ENCODE results near the gene CCDC148.
"Not testable (repeated sequence)": the region's sequence is repeated elsewhere in the genome, so short reads cannot be mapped to it uniquely, and the experiment has no call there.

Gene CCDC148

GRCh38 chr2:158273791-158274190 lies 182.8 kb downstream of the CCDC148 start:
- no peak for DNase-seq

- no peak for DNase-seq
Measured at GRCh38 chr2:158270536-158270935, 186.0 kb downstream of the CCDC148 start.

DNA sequence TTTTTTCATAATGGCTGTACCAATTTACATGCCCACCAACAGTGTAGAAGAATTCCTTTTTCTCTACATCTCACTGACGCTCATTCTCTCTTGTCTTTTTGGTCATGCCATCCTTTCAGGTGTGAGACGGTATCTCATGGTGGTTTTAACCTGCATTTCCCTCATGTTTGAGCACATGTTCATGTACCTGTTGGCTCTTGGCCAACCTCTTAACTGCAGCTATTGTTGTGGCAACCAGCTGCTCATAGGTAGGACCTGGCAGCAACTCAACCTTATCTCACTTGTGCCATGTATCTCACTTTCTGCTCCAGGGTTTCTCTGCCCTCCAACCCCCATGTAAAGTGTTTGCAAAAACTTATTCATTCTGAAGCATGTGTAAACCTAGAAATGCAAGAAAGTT lies 187.4 kb downstream of the CCDC148 start:
- no peak for DNase-seq

- DNase-seq, result peak; percentile 53
Measured at GRCh38 chr2:158266111-158266510, 190.4 kb downstream of the CCDC148 start.

- no peak for DNase-seq
Measured at GRCh38 chr2:158255257-158255656, 201.3 kb downstream of the CCDC148 start.

- DNase-seq, result no peak
Measured at GRCh38 chr2:158253170-158253569, 203.4 kb downstream of the CCDC148 start.

DNA sequence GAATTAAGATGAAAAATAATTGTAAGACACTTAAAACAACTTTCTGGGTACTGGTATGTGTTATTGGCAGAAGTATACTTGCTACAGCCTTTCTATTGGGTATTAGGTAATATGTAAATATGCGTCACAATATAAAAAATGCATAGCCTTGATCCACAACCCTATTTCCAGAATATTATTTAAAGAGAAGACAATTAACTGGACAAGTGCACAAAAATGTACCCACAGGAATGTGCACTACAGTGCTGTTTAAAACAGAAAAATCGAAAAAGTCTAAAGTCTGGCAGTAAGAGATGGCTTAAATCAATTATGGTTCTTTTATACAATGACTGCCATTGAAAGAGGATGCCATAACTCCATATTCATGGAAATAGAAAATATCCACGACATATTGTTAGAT lies 205.2 kb downstream of the CCDC148 start:
- DNase-seq, result no peak

DNA sequence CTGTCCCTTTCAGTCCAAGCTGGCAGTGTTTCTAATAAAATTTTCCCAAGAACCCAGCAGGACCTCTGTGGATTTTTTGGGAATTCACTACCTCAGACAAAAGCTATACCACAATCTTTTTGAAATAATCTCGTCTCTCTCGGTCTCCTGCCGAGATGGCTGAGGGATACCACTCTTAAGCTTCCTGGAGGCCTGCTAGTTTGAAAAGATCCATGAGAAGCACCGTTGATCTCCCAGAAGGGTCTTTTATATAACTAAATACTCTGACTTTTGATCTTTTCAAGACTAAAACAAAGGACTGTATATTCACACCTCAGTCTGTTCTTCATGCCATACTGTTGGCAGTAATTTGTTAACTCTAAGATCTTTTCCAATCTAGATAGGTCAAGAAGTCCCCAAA lies 213.2 kb downstream of the CCDC148 start:
- no peak for DNase-seq

- DNase-seq, result no peak
Measured at GRCh38 chr2:158242280-158242679, 214.3 kb downstream of the CCDC148 start.

- DNase-seq, result no peak
Measured at GRCh38 chr2:158240975-158241374, 215.6 kb downstream of the CCDC148 start.

DNA sequence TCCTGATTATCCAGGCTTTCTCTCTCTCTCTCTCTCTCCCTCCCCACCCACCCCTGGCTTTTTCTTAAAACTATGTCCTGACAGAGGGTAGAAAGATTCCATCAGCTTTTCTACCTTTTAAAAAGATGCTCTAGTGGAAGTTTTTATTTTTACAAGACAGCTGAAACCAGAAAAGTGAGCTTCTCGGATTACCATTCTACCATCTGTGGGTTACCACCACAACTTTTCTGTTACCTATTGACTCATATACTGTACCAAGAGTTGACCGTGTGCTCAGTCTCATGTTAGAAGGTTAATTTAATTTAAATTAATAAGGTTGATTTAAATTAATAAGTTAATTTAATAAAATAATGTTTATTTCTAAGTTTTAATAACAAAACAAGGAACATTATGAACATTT lies 217.3 kb downstream of the CCDC148 start:
- DNase-seq, result peak; percentile 70

GRCh38 chr2:158234497-158234896 lies 222.1 kb downstream of the CCDC148 start:
- DNase-seq, result no peak

DNA sequence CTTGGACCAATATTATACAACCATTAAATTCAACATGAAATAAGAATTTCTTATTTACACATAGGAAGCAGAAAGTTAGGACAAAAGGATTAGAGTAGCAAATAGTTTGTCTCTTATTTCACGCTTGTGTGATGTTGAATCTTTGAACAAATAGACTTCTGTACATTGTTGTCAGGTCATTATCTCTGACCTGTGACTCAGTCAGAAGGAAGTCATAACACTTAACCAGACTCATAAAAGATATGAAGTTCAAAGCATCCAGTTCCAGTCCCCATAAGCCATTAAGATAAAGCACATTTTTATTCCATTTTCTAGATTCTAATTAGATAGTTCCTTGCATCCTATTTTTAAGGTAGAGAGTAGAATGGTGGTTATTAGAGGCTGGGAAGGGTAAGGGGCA lies 224.1 kb downstream of the CCDC148 start:
- no peak for DNase-seq

DNA sequence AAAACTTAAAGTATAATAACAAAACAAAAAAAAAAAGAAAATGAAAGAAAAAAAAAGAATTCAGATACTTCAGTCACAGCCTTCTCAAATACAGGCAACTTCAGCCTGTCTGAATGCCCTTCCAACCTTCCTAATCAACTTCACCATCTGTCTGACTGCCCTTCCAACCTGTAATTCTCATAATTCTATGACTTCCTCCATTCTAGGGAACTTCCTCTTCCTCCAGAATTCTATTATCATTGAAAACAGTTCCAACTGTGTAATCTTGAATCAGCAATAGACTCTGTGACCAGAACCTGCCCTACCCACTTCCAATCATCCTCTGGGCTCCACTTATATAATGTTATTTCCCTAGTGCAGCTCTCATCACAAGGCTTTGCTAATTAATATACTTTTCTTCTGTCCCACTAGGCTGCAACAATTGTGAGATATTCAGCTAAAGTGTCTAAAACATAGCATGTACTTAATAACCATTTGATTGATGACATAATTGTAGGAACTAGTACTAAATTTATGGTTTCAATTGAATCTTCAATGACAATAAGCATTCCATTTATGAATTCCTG lies 227.5 kb downstream of the CCDC148 start:
- no peak for DNase-seq

- DNase-seq, result not testable (repeated sequence)
Measured at GRCh38 chr2:158223066-158223465, 233.5 kb downstream of the CCDC148 start.

GRCh38 chr2:158221063-158222020 lies 235.2 kb downstream of the CCDC148 start:
- no peak for DNase-seq

DNA sequence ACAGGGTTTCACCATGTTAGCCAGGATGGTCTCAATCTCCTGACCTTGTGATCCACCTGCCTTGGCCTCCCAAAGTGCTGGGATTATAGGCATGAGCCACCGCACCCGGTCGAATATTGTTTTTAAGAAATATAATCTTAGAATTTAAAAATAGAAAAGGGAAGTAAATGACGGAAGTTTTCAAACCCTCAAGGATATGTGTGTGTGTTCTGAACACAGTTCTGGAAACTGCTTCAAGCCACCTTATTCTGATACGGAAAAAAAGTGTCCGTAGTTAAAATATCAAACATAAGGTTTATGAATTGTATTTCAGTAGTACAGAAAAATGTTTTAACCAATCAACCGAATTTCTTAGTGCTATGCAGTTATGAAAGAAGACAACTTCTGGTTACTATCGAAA lies 239.0 kb downstream of the CCDC148 start:
- no peak for DNase-seq

GRCh38 chr2:158214431-158214830 lies 242.1 kb downstream of the CCDC148 start:
- DNase-seq, result peak; percentile 38

GRCh38 chr2:158213773-158214172 lies 242.8 kb downstream of the CCDC148 start:
- no peak for DNase-seq

DNA sequence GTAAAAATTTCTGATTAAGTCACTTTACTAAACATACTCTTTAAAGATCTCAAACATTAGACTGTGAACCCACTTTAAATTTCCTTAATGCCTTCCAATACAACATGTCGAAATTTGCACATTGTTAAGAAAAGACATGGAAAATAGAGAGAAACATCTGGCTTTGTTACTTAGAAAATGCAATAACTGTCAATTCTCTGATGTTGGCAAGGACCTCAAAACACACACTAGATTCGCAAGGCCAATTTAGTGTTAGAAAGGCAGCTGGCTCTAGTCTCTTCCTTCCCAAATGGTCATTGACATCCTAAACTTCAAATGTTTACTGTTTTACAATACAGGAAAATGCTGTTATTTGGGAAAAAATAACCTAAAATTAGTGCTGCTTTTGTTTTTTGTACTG lies 244.3 kb downstream of the CCDC148 start:
- no peak for DNase-seq

DNA sequence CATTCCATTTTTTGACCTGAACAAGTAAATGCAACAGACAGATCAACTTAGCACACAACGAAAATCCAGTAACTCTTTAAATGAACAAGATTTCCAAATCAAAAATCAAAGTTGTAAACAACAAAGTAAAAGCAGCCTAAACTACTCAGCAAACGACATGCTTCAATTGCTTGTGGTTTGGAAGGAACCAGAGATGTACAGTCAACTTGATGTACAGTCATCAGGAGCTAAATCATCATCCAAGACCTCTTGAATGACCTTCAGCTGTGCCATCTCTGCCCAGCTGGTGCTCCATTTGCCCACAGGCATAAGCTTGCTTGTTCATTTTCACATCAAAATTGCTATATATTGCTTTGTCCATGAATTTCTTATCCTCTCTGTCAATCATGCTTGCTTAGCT lies 245.1 kb downstream of the CCDC148 start:
- no peak for DNase-seq

GRCh38 chr2:158207354-158207753 lies 249.2 kb downstream of the CCDC148 start:
- DNase-seq, result no peak

GRCh38 chr2:158205215-158205614 lies 251.3 kb downstream of the CCDC148 start:
- DNase-seq, result no peak

- DNase-seq, result no peak
Measured at GRCh38 chr2:158204741-158205165, 251.8 kb downstream of the CCDC148 start.

Data from NCI-H524 treated with DMSO at 0.1 percent for 48 hours (cell line).